ENCODE measurements around the gene HPDL.
"Not testable (repeated sequence)": the region's sequence is repeated elsewhere in the genome, so short reads cannot be mapped to it uniquely, and the experiment has no call there.

GRCh38 chr1:45291002-45291401 is 35.7 kb upstream of the HPDL start:
- TF ChIP-seq, protein P1, sequence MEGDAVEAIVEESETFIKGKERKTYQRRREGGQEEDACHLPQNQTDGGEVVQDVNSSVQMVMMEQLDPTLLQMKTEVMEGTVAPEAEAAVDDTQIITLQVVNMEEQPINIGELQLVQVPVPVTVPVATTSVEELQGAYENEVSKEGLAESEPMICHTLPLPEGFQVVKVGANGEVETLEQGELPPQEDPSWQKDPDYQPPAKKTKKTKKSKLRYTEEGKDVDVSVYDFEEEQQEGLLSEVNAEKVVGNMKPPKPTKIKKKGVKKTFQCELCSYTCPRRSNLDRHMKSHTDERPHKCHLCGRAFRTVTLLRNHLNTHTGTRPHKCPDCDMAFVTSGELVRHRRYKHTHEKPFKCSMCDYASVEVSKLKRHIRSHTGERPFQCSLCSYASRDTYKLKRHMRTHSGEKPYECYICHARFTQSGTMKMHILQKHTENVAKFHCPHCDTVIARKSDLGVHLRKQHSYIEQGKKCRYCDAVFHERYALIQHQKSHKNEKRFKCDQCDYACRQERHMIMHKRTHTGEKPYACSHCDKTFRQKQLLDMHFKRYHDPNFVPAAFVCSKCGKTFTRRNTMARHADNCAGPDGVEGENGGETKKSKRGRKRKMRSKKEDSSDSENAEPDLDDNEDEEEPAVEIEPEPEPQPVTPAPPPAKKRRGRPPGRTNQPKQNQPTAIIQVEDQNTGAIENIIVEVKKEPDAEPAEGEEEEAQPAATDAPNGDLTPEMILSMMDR (conservative IDR thresholded peaks at IDR 0.05; ENCODE audit: low read depth, low read length) = not testable (repeated sequence)
- not testable (repeated sequence) for TF ChIP-seq POLR2A (IDR thresholded peaks at IDR 0.05; ENCODE audit: low read depth, low read length); USF2 (IDR thresholded peaks at IDR 0.05; ENCODE audit: low read depth, low read length); MXI1 (IDR thresholded peaks at IDR 0.05; ENCODE audit: borderline replicate concordance, low read depth, low read length); RAD21 (IDR thresholded peaks at IDR 0.05; ENCODE audit: low read length); MAFK (IDR thresholded peaks at IDR 0.05; ENCODE audit: low read depth, low read length); CHD1 (IDR thresholded peaks at IDR 0.05; ENCODE audit: low read depth, low read length); RCOR1 (IDR thresholded peaks at IDR 0.05; ENCODE audit: insufficient replicate concordance, low read length); BHLHE40 (IDR thresholded peaks at IDR 0.05; ENCODE audit: low read depth, low read length); ELK1 (IDR thresholded peaks at IDR 0.05; ENCODE audit: borderline replicate concordance, low read depth, low read length); SMC3 (IDR thresholded peaks at IDR 0.05; ENCODE audit: low read depth, low read length)

Measured in IMR-90 (cell line).